Skeletal muscle cell (primary cell): ENCODE data around the gene RNF207.
"Not testable (repeated sequence)": the region's sequence is repeated elsewhere in the genome, so short reads cannot be mapped to it uniquely, and the experiment has no call there.

Source experiments
- DNase-seq: peaks from one replicate; pipeline ENCODE4 v3.0.0-alpha.2; 2010; ENCODE audit warnings: low read depth
- H3K4me3 ChIP-seq: 2 replicates; pipeline ENCODE4 v1.5.1; 2011; ENCODE audit warnings: low read depth, mild to moderate bottlenecking, control low read depth, low read length, moderate library complexity

Gene RNF207

GRCh38 chr1:6198646-6199297 is 7.1 kb upstream of the RNF207 start:
- DNase-seq: no peak
- H3K4me3 ChIP-seq: peak overlapping the region; percentile 99

GRCh38 chr1:6199298-6200187 is 6.4 kb upstream of the RNF207 start, which contains the start of gene RPL22:
RPL22 (minus strand) TSS chr1:6199595; CDS start chr1:6199573, 22 bp downstream.
- peak; percentile 98 for DNase-seq
- H3K4me3 ChIP-seq: peak within 1 kb of the TSS; percentile 99

- peak overlapping the region; percentile 99 for H3K4me3 ChIP-seq
- DNase-seq: no peak
Observed at GRCh38 chr1:6200188-6200809, 5.6 kb upstream of the RNF207 start.

GRCh38 chr1:6202256-6202655 is 3.7 kb upstream of the RNF207 start:
- no peak for DNase-seq
- H3K4me3 ChIP-seq: no peak overlapping the region

- H3K4me3 ChIP-seq: peak overlapping the region; percentile 48
- no peak for DNase-seq
Observed at GRCh38 chr1:6206520-6206855, 569 bp downstream of the RNF207 start.

GRCh38 chr1:6207075-6207885 is 1.4 kb downstream of the RNF207 start:
- no peak overlapping the region for H3K4me3 ChIP-seq
- DNase-seq: no peak

GRCh38 chr1:6207921-6208320 is 2.0 kb downstream of the RNF207 start:
- DNase-seq: no peak
- H3K4me3 ChIP-seq: no peak overlapping the region

- peak overlapping the region; percentile 50 for H3K4me3 ChIP-seq
Observed at GRCh38 chr1:6208723-6209660, 3.1 kb downstream of the RNF207 start.

GRCh38 chr1:6209661-6210580 is 4.0 kb downstream of the RNF207 start:
- peak overlapping the region; percentile 50 for H3K4me3 ChIP-seq
- DNase-seq: no peak

More at GRCh38 chr1:6208723-6209660, 3.1 kb downstream of the RNF207 start:
- DNase-seq: no peak

GRCh38 chr1:6210591-6211355 is 4.9 kb downstream of the RNF207 start:
- no peak for DNase-seq
- no peak overlapping the region for H3K4me3 ChIP-seq

- no peak overlapping the region for H3K4me3 ChIP-seq
- DNase-seq: no peak
Observed at GRCh38 chr1:6211731-6212130, 5.8 kb downstream of the RNF207 start.

GRCh38 chr1:6212193-6212959 is 6.5 kb downstream of the RNF207 start:
- H3K4me3 ChIP-seq: no peak overlapping the region
- DNase-seq: no peak

GRCh38 chr1:6218375-6219164 is 12.7 kb downstream of the RNF207 start:
- DNase-seq: no peak

GRCh38 chr1:6219641-6220040 is 13.7 kb downstream of the RNF207 start:
- not testable (repeated sequence) for H3K4me3 ChIP-seq, DNase-seq

More at GRCh38 chr1:6218375-6219164, 12.7 kb downstream of the RNF207 start:
- H3K4me3 ChIP-seq: no peak overlapping the region

- DNase-seq: no peak
- H3K4me3 ChIP-seq: no peak overlapping the region
Observed at GRCh38 chr1:6220236-6220635, 14.3 kb downstream of the RNF207 start.
